Liver (tissue), 9 donors: ENCODE measurements around the gene KCNQ1. TPM values are rescaled to one million over a fixed set of nuclear protein-coding genes. Genes with fewer than 3 reads are reported as not detected.

Experiments
- DNase-seq: peaks from one replicate; pipeline ENCODE4 v3.0.0-alpha.2; 2017; ENCODE audit warnings: low spot score
- H3K27ac ChIP-seq, 2 donors: one replicate each; pipeline ENCODE4 v1.7.0; 2013; ENCODE audit warnings: inconsistent platforms in 2 of 2, low read length in 2 of 2, control low read depth in 1 of 2, low read depth in 1 of 2, mild to moderate bottlenecking in 1 of 2
- H3K27me3 ChIP-seq, 4 donors: one replicate each; pipeline versions ENCODE4 v1.6.1 to v1.7.0; 2013; ENCODE audit warnings: low read length in 3 of 4, inconsistent platforms in 1 of 4, mild to moderate bottlenecking in 1 of 4, moderate library complexity in 1 of 4; ENCODE audit not compliant: control insufficient read depth in 4 of 4, insufficient read depth in 4 of 4
- H3K36me3 ChIP-seq, 4 donors: one replicate each; pipeline versions ENCODE4 v1.6.1 to v1.7.0; 2013; ENCODE audit warnings: low read length in 3 of 4, mild to moderate bottlenecking in 3 of 4, low read depth in 1 of 4, moderate library complexity in 1 of 4; ENCODE audit not compliant: control insufficient read depth in 4 of 4, insufficient read depth in 3 of 4
- H3K4me1 ChIP-seq, 4 donors: one replicate each; pipeline versions ENCODE4 v1.6.1 to v1.7.0; 2013; ENCODE audit warnings: low read length in 3 of 4, mild to moderate bottlenecking in 3 of 4, moderate library complexity in 1 of 4; ENCODE audit not compliant: control insufficient read depth in 4 of 4, insufficient read depth in 4 of 4
- H3K4me3 ChIP-seq, 3 donors: one replicate each; pipeline versions ENCODE4 v1.6.1 to v1.7.0; 2013; ENCODE audit warnings: low read length in 3 of 3, control low read depth in 1 of 3, low read depth in 1 of 3, mild to moderate bottlenecking in 1 of 3
- H3K9ac ChIP-seq, 2 donors: one replicate each; pipeline ENCODE4 v1.7.0; 2013; ENCODE audit warnings: low read length in 2 of 2, mild to moderate bottlenecking in 2 of 2, moderate library complexity in 2 of 2, control low read depth in 1 of 2, low read depth in 1 of 2
- H3K9me3 ChIP-seq, 4 donors: one replicate each; pipeline versions ENCODE4 v1.6.1 to v1.7.0; 2013; ENCODE audit warnings: low read length in 3 of 4; ENCODE audit not compliant: control insufficient read depth in 4 of 4
- FOXA2 ChIP-seq: IDR thresholded peaks from 2 replicates; pipeline ENCODE4 v1.6.1; 2016; ENCODE audit warnings: antibody characterized with exemption
- HNF4A ChIP-seq, 2 donors: conservative IDR thresholded peaks; 2 replicates each; pipeline ENCODE4 v1.6.1; 2016; ENCODE audit warnings: antibody characterized with exemption in 2 of 2, mild to moderate bottlenecking in 2 of 2
- HNF4G ChIP-seq: IDR thresholded peaks from 2 replicates; pipeline ENCODE4 v1.6.1; 2016; ENCODE audit warnings: antibody characterized with exemption
- NR2F2 ChIP-seq: IDR thresholded peaks from 2 replicates; pipeline ENCODE4 v1.6.1; 2016; ENCODE audit warnings: antibody characterized with exemption
- RAD21 ChIP-seq, 2 donors: IDR thresholded peaks; 2 replicates each; pipeline ENCODE4 v1.6.1; 2016; ENCODE audit warnings: antibody characterized with exemption in 2 of 2, mild to moderate bottlenecking in 2 of 2
- RXRA ChIP-seq, 2 donors: IDR thresholded peaks; 2 replicates each; pipeline ENCODE4 v1.6.1; 2017 to 2018; ENCODE audit warnings: antibody characterized with exemption in 2 of 2, mild to moderate bottlenecking in 1 of 2
- SP1 ChIP-seq: IDR thresholded peaks from 2 replicates; pipeline ENCODE4 v1.6.1; 2018; ENCODE audit warnings: antibody characterized with exemption, mild to moderate bottlenecking
- YY1 ChIP-seq: IDR thresholded peaks from 2 replicates; pipeline ENCODE4 v1.6.1; 2016; ENCODE audit warnings: antibody characterized with exemption, mild to moderate bottlenecking
- WGBS: extraction: QIAGEN DNeasy Blood & Tissue Kit; methylation state at CpG from one replicate; pipeline ENCODE4 v1.1.7; 2013; 5-methylcytosine and 5-hydroxymethylcytosine counted together
- polyA plus RNA-seq, 2 donors: library from polyadenylated mRNA; stranded (reverse) in 1 of 2; unstranded in 1 of 2; fragments of 200-250 nt in 1 of 2; fragments of >200 nt in 1 of 2; fragmentation: Nextera tagmentation in 1 of 2; extraction: Ambion mirVana in 1 of 2; gene quantifications; one replicate each; pipeline versions ENCODE4 v1.2.1 to v1.2.3, GENCODE V29; 2013 to 2015
- total RNA-seq, 2 donors: library from RNA; depleted of rRNA; stranded (reverse); fragments of >200 nt; gene quantifications; one replicate each; pipeline ENCODE4 v1.2.3, GENCODE V29; 2014
- TF ChIP-seq, protein P1 (sequence below): IDR thresholded peaks from 2 replicates; pipeline ENCODE4 v1.6.1; 2016; ENCODE audit warnings: antibody characterized with exemption, mild to moderate bottlenecking
- TF ChIP-seq, protein P2 (sequence below): fragments of 150-350 bp; IDR thresholded peaks from 2 replicates; pipeline ENCODE4 v1.5.1; 2017; ENCODE audit warnings: improper control_type of control experiment, low read depth, low read length; ENCODE audit not compliant: missing input control
- donor health status: healthy.
- donor health status: healthy.
- donor health status: healthy.
- donor health status: healthy.
- donor health status: healthy.

Gene KCNQ1
- total and polyA plus RNA-seq, 4 donors = 0.31 to 2.2 (median 1.5) TPM

DNA sequence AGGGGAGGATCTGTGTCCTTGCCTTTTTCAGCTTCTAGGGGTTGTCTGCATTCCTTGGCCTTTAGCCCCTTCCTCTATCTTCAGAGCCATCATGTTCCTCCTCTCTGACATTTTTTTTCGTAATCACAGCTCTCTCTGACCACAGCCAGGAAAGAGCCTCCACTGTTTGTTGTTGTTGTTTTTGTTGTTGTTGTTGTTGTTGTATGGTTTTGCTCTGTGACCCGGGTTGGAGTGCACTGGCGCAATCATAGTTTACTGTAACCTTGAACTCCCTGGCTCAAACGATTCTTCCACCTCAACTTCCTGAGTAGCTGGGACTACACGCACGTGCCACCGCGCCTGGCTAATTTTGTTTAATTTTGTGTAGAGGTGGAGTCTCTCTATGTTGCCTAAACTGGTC lies 310.3 kb downstream of the KCNQ1 start:
- WGBS = 88% methylated on average over 8 of the region's 8 CpGs
- H3K4me1 ChIP-seq = no peaks in the 10 kb centered on the region
- H3K4me3 ChIP-seq = no peak overlapping the region
- no peak overlapping the region for H3K27ac ChIP-seq
- H3K27me3 ChIP-seq = no peaks in the 10 kb centered on the region
- H3K9me3 ChIP-seq = peaks cover 0 to 8% (median 4%) of the 10 kb centered on the region in 4 donors
- no peak for DNase-seq
- TF ChIP-seq FOXA2 (no peak), HNF4G (no peak), RAD21 (IDR thresholded peaks at IDR 0.05) (no peak)
- TF ChIP-seq, protein P1, sequence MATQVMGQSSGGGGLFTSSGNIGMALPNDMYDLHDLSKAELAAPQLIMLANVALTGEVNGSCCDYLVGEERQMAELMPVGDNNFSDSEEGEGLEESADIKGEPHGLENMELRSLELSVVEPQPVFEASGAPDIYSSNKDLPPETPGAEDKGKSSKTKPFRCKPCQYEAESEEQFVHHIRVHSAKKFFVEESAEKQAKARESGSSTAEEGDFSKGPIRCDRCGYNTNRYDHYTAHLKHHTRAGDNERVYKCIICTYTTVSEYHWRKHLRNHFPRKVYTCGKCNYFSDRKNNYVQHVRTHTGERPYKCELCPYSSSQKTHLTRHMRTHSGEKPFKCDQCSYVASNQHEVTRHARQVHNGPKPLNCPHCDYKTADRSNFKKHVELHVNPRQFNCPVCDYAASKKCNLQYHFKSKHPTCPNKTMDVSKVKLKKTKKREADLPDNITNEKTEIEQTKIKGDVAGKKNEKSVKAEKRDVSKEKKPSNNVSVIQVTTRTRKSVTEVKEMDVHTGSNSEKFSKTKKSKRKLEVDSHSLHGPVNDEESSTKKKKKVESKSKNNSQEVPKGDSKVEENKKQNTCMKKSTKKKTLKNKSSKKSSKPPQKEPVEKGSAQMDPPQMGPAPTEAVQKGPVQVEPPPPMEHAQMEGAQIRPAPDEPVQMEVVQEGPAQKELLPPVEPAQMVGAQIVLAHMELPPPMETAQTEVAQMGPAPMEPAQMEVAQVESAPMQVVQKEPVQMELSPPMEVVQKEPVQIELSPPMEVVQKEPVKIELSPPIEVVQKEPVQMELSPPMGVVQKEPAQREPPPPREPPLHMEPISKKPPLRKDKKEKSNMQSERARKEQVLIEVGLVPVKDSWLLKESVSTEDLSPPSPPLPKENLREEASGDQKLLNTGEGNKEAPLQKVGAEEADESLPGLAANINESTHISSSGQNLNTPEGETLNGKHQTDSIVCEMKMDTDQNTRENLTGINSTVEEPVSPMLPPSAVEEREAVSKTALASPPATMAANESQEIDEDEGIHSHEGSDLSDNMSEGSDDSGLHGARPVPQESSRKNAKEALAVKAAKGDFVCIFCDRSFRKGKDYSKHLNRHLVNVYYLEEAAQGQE = no peak
- no peaks in the 10 kb centered on the region for H3K36me3 ChIP-seq
- H3K9ac ChIP-seq = no peak overlapping the region

DNA sequence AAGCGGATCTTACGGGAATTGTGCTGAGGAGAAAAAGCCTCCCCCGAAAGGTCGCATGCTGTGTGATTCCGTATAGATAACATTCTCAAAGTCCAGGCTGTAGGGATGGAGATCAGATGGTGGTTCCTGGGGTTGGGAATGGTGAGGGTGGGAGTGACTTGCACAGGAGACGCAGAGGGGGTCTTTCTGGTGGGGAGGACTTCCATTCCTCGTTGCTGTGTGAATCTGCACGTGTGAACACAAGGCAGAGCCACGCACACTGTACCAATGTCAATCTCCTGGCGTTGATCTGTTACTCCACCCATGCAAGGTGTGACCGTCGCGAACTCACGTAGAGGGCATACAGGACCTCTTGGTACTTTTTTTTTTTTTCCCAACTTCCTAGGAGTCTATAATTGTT lies 313.9 kb downstream of the KCNQ1 start:
- Histone ChIP-seq H3K4me1 (no peaks in the 10 kb centered on the region), H3K36me3 (no peaks in the 10 kb centered on the region), H3K4me3 (no peak overlapping the region), H3K27ac (no peak overlapping the region), H3K9me3 (peaks cover 0 to 8% (median 4%) of the 10 kb centered on the region in 4 donors), H3K27me3 (no peaks in the 10 kb centered on the region), H3K9ac (no peak overlapping the region)
- WGBS = 91% methylated on average over 14 of the region's 14 CpGs
- no peak for DNase-seq
- no peak for TF ChIP-seq SP1
- TF ChIP-seq, protein P1 = no peak

DNA sequence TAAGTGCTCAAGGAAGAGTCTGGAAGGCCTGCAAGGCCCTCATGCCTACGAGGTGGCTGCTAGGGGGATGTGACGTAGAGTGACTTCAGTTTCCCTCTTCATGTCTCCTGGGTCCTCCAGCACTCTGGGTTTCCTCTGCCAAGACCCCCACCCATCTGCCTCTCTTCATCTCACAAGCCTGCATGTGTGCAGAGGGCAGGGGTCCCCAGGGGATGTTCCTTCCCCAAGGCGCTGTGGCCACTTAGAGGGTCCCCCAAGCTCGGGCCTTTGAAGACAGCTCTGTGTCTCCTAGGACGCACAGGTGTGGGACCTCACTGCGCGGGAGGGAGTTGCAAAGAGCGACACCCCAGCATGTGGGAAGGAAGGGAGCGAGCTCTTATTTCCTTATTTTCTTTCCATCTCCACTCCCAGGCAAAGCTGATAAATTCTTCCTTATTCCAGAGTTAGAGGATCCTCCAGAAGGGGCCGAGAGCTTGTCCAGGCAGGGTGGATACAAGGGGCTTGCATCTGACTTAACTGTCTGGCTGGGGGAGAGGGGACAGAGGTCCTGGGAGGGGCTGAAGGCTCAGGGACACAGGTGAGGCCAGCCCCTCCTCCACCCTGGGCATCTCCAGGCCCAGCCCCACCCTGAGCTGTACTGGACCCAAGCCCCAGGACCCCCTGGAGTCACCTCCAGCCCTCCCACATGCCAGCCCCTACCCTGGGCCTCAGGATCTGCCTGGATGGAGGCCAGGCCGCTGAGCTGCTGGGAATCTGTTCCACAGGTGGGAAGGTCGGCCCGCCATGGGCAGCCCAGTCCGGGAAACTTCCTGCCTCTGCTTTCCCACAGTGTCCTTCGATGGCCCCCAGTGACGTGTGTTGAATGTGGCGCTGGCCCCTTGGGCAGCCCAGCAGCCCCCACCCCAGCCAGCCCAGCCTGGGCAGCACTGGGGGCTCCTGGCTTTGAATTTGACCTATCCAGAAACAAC lies 314.7 kb downstream of the KCNQ1 start:
- Histone ChIP-seq H3K4me1 (no peaks in the 10 kb centered on the region), H3K27me3 (no peaks in the 10 kb centered on the region), H3K9me3 (peaks cover 0 to 8% (median 2%) of the 10 kb centered on the region in 4 donors), H3K9ac (no peak overlapping the region), H3K27ac (no peak overlapping the region), H3K4me3 (no peak overlapping the region), H3K36me3 (no peaks in the 10 kb centered on the region)
- 89% methylated on average over 17 of the region's 17 CpGs for WGBS
- peak; percentile 30 for DNase-seq
- TF ChIP-seq FOXA2 = no peak
- no peak for TF ChIP-seq YY1
- TF ChIP-seq, protein P2, sequence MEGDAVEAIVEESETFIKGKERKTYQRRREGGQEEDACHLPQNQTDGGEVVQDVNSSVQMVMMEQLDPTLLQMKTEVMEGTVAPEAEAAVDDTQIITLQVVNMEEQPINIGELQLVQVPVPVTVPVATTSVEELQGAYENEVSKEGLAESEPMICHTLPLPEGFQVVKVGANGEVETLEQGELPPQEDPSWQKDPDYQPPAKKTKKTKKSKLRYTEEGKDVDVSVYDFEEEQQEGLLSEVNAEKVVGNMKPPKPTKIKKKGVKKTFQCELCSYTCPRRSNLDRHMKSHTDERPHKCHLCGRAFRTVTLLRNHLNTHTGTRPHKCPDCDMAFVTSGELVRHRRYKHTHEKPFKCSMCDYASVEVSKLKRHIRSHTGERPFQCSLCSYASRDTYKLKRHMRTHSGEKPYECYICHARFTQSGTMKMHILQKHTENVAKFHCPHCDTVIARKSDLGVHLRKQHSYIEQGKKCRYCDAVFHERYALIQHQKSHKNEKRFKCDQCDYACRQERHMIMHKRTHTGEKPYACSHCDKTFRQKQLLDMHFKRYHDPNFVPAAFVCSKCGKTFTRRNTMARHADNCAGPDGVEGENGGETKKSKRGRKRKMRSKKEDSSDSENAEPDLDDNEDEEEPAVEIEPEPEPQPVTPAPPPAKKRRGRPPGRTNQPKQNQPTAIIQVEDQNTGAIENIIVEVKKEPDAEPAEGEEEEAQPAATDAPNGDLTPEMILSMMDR = no peak
- no peak for TF ChIP-seq RXRA (IDR thresholded peaks at IDR 0.05)
- TF ChIP-seq HNF4G = no peak
- TF ChIP-seq, protein P1 = no peak
- TF ChIP-seq SP1 = no peak
- no peak for TF ChIP-seq HNF4A (conservative IDR thresholded peaks at IDR 0.05)
- no peak for TF ChIP-seq NR2F2
